ENCODE results near the gene HOXD4. TPM values are rescaled to one million over a fixed set of nuclear protein-coding genes. Genes with fewer than 3 reads are reported as not detected.

The HOXD4 gene
- total RNA-seq, 1 experiment from 2014 or later = 0.61 TPM

DNA sequence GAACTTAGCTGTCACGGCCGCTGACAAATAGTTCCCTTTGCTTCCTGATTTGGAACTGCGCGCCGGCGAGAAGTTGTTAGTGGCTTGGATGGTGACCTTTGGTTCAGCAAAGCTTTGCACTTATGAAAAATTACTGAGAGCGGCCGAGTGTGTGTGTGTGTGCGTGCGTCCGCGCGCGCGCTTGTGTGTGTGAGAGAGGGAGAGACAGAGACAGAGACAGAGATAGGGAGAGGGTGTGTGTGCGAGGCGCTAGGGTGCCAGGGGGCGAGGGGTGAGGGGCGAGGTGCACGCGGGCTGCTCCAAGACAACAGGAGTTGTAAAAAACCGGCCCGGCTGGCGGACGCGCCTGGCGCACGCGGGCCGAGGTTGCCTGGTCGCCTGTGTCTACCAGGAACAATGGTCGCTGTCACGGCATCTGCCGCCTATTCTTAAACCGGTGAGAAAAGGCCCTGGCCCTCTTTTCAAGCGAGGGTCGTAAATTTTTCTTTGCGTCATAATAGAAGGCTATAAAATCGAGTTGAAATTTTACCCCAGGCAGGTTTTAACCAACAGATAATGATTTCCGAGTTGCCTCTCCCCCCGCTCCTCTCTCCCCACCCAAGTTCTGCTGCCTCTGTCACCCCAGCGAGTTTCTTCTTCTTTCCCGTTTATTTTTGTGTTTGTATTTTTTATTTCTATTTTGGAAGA is 6.3 kb downstream of the HOXD4 start:
- no peak overlapping the region for H3K9ac ChIP-seq (ENCODE audit: low read length)
- no peaks in the 10 kb centered on the region for H3K27me3 ChIP-seq (ENCODE audit: insufficient read depth, low read length)
- CTCF ChIA-PET = no interaction called here
- BruUV-seq (replicated peaks) = no TSS peak
- intact Hi-C loops (cut with micrococcal nuclease) = no loop called here
- H3K27ac ChIP-seq (ENCODE audit: low read depth, low read length) = no peak overlapping the region
- H3K79me2 ChIP-seq (ENCODE audit: insufficient read depth, low read length) = no peaks in the 10 kb centered on the region
- H3K4me3 ChIP-seq (replicated peaks in 1 of 2; ENCODE audit: low read depth in 1 of 2, low read length in 2 of 2) = no peak overlapping the region
- H3K36me3 ChIP-seq (ENCODE audit: control insufficient read depth in 1 of 2, insufficient read depth in 2 of 2, low read length in 2 of 2) = no peaks in the 10 kb centered on the region
- TF ChIP-seq, protein P1, sequence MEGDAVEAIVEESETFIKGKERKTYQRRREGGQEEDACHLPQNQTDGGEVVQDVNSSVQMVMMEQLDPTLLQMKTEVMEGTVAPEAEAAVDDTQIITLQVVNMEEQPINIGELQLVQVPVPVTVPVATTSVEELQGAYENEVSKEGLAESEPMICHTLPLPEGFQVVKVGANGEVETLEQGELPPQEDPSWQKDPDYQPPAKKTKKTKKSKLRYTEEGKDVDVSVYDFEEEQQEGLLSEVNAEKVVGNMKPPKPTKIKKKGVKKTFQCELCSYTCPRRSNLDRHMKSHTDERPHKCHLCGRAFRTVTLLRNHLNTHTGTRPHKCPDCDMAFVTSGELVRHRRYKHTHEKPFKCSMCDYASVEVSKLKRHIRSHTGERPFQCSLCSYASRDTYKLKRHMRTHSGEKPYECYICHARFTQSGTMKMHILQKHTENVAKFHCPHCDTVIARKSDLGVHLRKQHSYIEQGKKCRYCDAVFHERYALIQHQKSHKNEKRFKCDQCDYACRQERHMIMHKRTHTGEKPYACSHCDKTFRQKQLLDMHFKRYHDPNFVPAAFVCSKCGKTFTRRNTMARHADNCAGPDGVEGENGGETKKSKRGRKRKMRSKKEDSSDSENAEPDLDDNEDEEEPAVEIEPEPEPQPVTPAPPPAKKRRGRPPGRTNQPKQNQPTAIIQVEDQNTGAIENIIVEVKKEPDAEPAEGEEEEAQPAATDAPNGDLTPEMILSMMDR (IDR thresholded peaks at IDR 0.05 in 2 of 3, conservative IDR thresholded peaks at IDR 0.05 in 1 of 3; ENCODE audit: borderline replicate concordance in 1 of 3, insufficient read depth in 1 of 3, low read depth in 2 of 3, low read length in 2 of 3) = no peak
- ATAC-seq (no peak), DNase-seq (ENCODE audit: low read depth, low spot score) (no peak)
- H4K20me1 ChIP-seq (ENCODE audit: insufficient read depth) = no peaks in the 10 kb centered on the region
- H3K9me3 ChIP-seq (ENCODE audit: control insufficient read depth in 1 of 2, insufficient read depth in 1 of 2, low read depth in 1 of 2, low read length in 2 of 2) = no peaks in the 10 kb centered on the region
- H3K9me2 ChIP-seq (ENCODE audit: insufficient read depth) = no peaks in the 10 kb centered on the region
- RAD21 ChIA-PET (ENCODE audit: low non-redundant PET in 1 of 2, low total read pairs in 2 of 2, uncharacterized antibody in 2 of 2, unreplicated experiment in 2 of 2) = no interaction called here
- no peaks in the 10 kb centered on the region for H3K4me1 ChIP-seq (ENCODE audit: control insufficient read depth in 1 of 2, insufficient read depth in 2 of 2, low read length in 2 of 2)
- H2AFZ ChIP-seq (ENCODE audit: low read depth, low read length, poor library complexity, severe bottlenecking) = no peak overlapping the region
- H3K4me2 ChIP-seq (ENCODE audit: low read length) = no peak overlapping the region
- POLR2A ChIA-PET = no interaction called here

DNA sequence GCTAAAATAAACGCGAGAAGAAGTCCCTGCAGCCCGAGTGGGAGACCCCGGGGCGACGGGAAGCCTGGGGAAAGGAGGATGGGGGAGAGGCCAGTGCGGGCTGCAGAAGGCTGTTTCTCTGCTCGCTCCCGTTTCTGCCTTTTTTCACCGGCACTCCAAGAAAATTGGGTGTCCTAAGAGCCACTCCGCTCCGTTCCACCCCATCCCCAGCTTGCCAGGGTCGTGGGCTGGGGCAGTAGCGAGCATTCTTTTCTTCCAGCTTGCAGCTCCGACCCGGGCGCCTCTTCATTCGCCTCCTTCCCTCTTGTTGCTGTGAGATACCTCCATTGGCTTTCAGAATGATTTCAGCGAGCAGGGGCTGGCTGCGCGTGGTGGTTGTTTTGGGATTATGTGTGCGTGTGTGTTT is 6.8 kb downstream of the HOXD4 start:
- H3K36me3 ChIP-seq (ENCODE audit: control insufficient read depth in 1 of 2, insufficient read depth in 2 of 2, low read length in 2 of 2) = no peaks in the 10 kb centered on the region
- no TSS peak for BruUV-seq (replicated peaks)

More for the DNA sequence above, 6.8 kb downstream of the HOXD4 start:
- RAD21 ChIA-PET (ENCODE audit: low non-redundant PET in 1 of 2, low total read pairs in 2 of 2, uncharacterized antibody in 2 of 2, unreplicated experiment in 2 of 2) = no interaction called here
- DNase-seq (ENCODE audit: low read depth, low spot score) (no peak), ATAC-seq (no peak)
- no peak overlapping the region for H3K27ac ChIP-seq (ENCODE audit: low read depth, low read length)
- H3K9me3 ChIP-seq (ENCODE audit: control insufficient read depth in 1 of 2, insufficient read depth in 1 of 2, low read depth in 1 of 2, low read length in 2 of 2) = no peaks in the 10 kb centered on the region
- no peak overlapping the region for H2AFZ ChIP-seq (ENCODE audit: low read depth, low read length, poor library complexity, severe bottlenecking)
- H3K9me2 ChIP-seq (ENCODE audit: insufficient read depth) = no peaks in the 10 kb centered on the region
- H3K4me1 ChIP-seq (ENCODE audit: control insufficient read depth in 1 of 2, insufficient read depth in 2 of 2, low read length in 2 of 2) = no peaks in the 10 kb centered on the region
- no peak overlapping the region for H3K9ac ChIP-seq (ENCODE audit: low read length)
- no peak overlapping the region for H3K4me3 ChIP-seq (replicated peaks in 1 of 2; ENCODE audit: low read depth in 1 of 2, low read length in 2 of 2)
- POLR2A ChIA-PET = no interaction called here
- TF ChIP-seq ELF1 (IDR thresholded peaks at IDR 0.05; ENCODE audit: borderline replicate concordance, low read depth) (no peak), CBX3 (IDR thresholded peaks at IDR 0.05; ENCODE audit: low read depth) (no peak)
- no peaks in the 10 kb centered on the region for H3K27me3 ChIP-seq (ENCODE audit: insufficient read depth, low read length)
- intact Hi-C loops (cut with micrococcal nuclease) = no loop called here
- no peaks in the 10 kb centered on the region for H3K79me2 ChIP-seq (ENCODE audit: insufficient read depth, low read length)
- CTCF ChIA-PET = no interaction called here
- H4K20me1 ChIP-seq (ENCODE audit: insufficient read depth) = no peaks in the 10 kb centered on the region
- no peak overlapping the region for H3K4me2 ChIP-seq (ENCODE audit: low read length)
